SKM-1 (cell line): ENCODE results near the gene TCF19.

Experiments used
- DNase-seq: peaks from one replicate; lab custom pipeline; 2025; ENCODE audit not compliant: unreplicated experiment; lab: John Stamatoyannopoulos, UW

Gene TCF19

GRCh38 chr6:31204751-31205145, 46.4 kb downstream of the TCF19 start:
- DNase-seq = no peak

- DNase-seq = no peak
Observed at GRCh38 chr6:31205638-31206037, 47.2 kb downstream of the TCF19 start.

GRCh38 chr6:31208506-31208905, 50.1 kb downstream of the TCF19 start:
- DNase-seq = no peak

GRCh38 chr6:31209137-31209536, 50.7 kb downstream of the TCF19 start:
- no peak for DNase-seq

- no peak for DNase-seq
Observed at GRCh38 chr6:31210123-31210522, 51.7 kb downstream of the TCF19 start.

GRCh38 chr6:31210741-31211532, 52.5 kb downstream of the TCF19 start:
- DNase-seq = no peak
